PFSK-1 (cell line): ENCODE results near the gene MTG2.

Experiments used
- FOXP2 ChIP-seq: optimal IDR thresholded peaks from 2 replicates; pipeline ENCODE3; 2011; ENCODE audit warnings: borderline replicate concordance, control low read depth, inconsistent platforms; ENCODE audit not compliant: insufficient read depth; ENCODE audit errors: extremely low read length, extremely low read depth
- POLR2AphosphoS5 ChIP-seq: IDR thresholded peaks from 2 replicates; pipeline ENCODE4 v1.6.1; 2012; ENCODE audit warnings: low read depth, mild to moderate bottlenecking, control low read depth, low read length, moderate library complexity
- REST ChIP-seq, 2 experiments: IDR thresholded peaks; 2 replicates each; pipeline versions ENCODE4 v1.6.1 to v1.8.0; 2011 to 2012; ENCODE audit warnings: low read depth in 2 of 2, low read length in 2 of 2, control low read depth in 1 of 2, inconsistent platforms in 1 of 2, mild to moderate bottlenecking in 1 of 2, moderate library complexity in 1 of 2; ENCODE audit not compliant: insufficient read depth in 1 of 2
- SIN3A ChIP-seq: IDR thresholded peaks from 2 replicates; pipeline ENCODE4 v1.6.1; 2012; ENCODE audit warnings: mild to moderate bottlenecking, low read length, moderate library complexity, borderline replicate concordance; ENCODE audit not compliant: insufficient read depth
- TAF1 ChIP-seq: IDR thresholded peaks from 2 replicates; pipeline ENCODE4 v1.6.1; 2012; ENCODE audit warnings: low read length, control low read depth, borderline replicate concordance; ENCODE audit not compliant: insufficient read depth

Gene MTG2

GRCh38 chr20:62171245-62171644 is 11.6 kb upstream of the MTG2 start:
- TF ChIP-seq REST (IDR thresholded peaks at IDR 0.05; ENCODE audit: insufficient read depth in 1 of 2, low read depth in 2 of 2, low read length in 2 of 2) (no peak), SIN3A (no peak), POLR2AphosphoS5 (no peak), TAF1 (no peak)

- TF ChIP-seq POLR2AphosphoS5 (no peak), TAF1 (no peak), REST (IDR thresholded peaks at IDR 0.05; ENCODE audit: insufficient read depth in 1 of 2, low read depth in 2 of 2, low read length in 2 of 2) (no peak)
Observed at GRCh38 chr20:62172666-62173065, 10.2 kb upstream of the MTG2 start.

- TF ChIP-seq POLR2AphosphoS5: no peak
- TF ChIP-seq REST (IDR thresholded peaks at IDR 0.05; ENCODE audit: insufficient read depth in 1 of 2, low read depth in 2 of 2, low read length in 2 of 2): no peak
- no peak for TF ChIP-seq FOXP2
- no peak for TF ChIP-seq TAF1
- TF ChIP-seq SIN3A: no peak
Observed at GRCh38 chr20:62174021-62174804, 8.6 kb upstream of the MTG2 start.

- no peak for TF ChIP-seq POLR2AphosphoS5
- TF ChIP-seq FOXP2: no peak
- TF ChIP-seq REST (IDR thresholded peaks at IDR 0.05; ENCODE audit: insufficient read depth in 1 of 2, low read depth in 2 of 2, low read length in 2 of 2): no peak
- TF ChIP-seq SIN3A: no peak
- TF ChIP-seq TAF1: no peak
Observed at GRCh38 chr20:62174870-62175624, 7.8 kb upstream of the MTG2 start.
